Effector CD4-positive, alpha-beta T cell (primary cell): Measurements from ENCODE around the gene FAM89B.
A peak's percentile ranks its signal among the peaks of the same experiment; 100 is the strongest.

ENCODE experiments used
- DNase-seq: peaks from one replicate; pipeline ENCODE4 v3.0.0-alpha.2; 2020

FAM89B gene

GRCh38 chr11:65575568-65576231, 3.4 kb downstream of the FAM89B start, which contains the start of gene EHBP1L1:
Gene EHBP1L1, plus strand, starts transcription at chr11:65576053. Its CDS starts 250 bp downstream, at chr11:65576303.
- peak; percentile 74 for DNase-seq

DNA sequence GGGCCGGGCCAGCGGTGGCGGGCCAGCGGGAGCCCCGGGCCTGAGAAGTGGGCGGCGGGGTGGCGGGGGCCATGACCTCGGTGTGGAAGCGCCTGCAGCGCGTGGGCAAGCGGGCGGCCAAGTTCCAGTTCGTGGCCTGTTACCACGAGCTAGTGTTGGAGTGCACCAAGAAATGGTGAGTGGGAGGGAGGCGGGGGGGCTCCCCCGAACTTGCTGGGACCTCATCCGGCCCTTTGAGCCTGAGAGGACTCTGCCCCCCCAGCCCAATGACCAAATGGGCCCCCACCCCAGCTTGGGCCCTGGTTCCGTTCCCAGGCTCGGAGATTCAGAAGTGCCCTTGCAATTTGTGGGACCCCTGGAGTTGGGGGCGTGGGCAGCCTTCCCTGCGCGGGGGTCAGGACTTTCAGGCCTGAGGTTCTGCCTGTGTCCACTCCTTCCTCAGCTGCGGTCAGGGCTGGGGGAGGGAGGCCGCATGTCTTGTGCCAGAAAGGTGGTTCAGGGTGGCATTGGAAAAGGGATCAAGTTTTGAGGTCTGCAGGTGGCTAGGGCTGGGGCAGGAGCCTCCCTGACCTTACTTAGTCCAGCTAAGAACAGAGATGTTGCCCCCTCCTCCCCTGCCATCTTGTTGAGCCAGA, 4.0 kb downstream of the FAM89B start:
- no peak for DNase-seq

GRCh38 chr11:65576867-65577755, 4.8 kb downstream of the FAM89B start:
- DNase-seq = no peak

GRCh38 chr11:65577756-65578109, 5.4 kb downstream of the FAM89B start:
- DNase-seq = no peak

- DNase-seq = no peak
Measured at GRCh38 chr11:65578134-65578533, 5.8 kb downstream of the FAM89B start.

GRCh38 chr11:65578667-65579066, 6.3 kb downstream of the FAM89B start:
- DNase-seq = no peak

- DNase-seq = no peak
Measured at GRCh38 chr11:65579291-65579690, 7.0 kb downstream of the FAM89B start.

DNA sequence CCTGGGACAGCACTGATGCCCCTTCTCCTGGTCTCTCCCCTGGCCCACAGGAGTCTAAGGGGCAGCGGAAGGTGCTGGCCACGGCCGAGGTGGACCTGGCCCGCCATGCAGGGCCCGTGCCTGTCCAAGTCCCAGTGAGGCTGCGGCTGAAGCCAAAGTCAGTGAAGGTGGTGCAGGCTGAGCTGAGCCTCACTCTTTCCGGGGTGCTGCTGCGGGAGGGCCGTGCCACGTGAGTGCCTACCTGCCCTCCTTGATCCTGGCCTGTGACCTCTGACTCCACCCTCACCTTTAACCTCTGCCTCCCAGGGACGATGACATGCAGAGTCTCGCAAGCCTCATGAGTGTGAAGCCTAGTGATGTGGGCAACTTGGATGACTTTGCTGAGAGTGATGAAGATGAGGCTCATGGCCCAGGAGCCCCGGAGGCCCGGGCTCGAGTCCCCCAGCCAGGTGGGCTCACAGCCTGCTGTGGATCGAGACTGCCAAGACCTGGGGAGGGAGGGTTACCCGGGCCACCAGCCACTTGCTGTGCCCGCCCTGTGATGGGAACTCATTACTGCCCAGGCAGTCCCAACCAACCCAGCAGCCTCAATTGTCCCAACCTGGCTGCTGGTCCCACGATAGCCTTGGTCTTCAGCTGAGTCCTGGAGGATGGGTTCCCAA, 7.8 kb downstream of the FAM89B start:
- DNase-seq = no peak

- DNase-seq = no peak
Measured at GRCh38 chr11:65580756-65581155, 8.4 kb downstream of the FAM89B start.

GRCh38 chr11:65581928-65582327, 9.6 kb downstream of the FAM89B start:
- no peak for DNase-seq

DNA sequence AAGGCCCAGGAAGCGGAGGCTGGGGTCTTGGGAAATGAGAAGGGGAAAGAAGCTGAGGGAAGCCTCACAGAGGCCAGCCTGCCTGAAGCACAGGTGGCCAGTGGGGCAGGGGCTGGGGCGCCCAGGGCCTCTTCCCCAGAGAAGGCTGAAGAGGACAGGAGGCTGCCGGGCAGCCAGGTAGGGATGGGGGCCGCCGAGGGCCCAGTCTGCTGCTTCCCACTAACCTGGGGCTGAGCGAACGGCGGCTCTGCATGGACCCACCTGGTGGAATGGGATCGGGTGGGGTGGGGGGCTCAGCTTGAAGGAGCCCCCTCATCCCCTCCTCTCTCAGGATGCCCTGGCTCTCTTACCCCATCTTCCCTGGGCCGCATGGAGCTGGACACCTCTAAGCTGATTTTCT, 11.3 kb downstream of the FAM89B start:
- no peak for DNase-seq

- no peak for DNase-seq
Measured at GRCh38 chr11:65584106-65584505, 11.8 kb downstream of the FAM89B start.

DNA sequence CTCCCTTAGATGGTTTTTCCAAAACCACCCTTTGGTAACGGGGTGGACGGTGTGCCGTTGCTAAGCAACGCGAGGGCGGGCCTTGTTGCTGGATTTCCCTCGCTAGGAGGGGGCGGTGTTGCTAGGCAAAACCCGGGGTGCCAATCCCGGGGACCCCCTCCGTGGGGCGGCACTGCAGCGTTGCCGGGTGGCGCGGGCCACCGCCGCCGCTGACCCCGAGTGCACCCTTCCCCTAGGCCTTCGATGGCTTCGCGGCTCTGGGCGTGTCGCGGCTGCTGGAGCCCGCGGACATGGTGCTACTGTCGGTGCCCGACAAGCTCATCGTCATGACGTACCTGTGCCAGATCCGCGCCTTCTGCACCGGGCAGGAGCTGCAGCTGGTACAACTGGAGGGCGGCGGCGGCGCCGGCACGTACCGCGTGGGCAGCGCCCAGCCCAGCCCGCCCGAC, 12.4 kb downstream of the FAM89B start:
- no peak for DNase-seq

DNA sequence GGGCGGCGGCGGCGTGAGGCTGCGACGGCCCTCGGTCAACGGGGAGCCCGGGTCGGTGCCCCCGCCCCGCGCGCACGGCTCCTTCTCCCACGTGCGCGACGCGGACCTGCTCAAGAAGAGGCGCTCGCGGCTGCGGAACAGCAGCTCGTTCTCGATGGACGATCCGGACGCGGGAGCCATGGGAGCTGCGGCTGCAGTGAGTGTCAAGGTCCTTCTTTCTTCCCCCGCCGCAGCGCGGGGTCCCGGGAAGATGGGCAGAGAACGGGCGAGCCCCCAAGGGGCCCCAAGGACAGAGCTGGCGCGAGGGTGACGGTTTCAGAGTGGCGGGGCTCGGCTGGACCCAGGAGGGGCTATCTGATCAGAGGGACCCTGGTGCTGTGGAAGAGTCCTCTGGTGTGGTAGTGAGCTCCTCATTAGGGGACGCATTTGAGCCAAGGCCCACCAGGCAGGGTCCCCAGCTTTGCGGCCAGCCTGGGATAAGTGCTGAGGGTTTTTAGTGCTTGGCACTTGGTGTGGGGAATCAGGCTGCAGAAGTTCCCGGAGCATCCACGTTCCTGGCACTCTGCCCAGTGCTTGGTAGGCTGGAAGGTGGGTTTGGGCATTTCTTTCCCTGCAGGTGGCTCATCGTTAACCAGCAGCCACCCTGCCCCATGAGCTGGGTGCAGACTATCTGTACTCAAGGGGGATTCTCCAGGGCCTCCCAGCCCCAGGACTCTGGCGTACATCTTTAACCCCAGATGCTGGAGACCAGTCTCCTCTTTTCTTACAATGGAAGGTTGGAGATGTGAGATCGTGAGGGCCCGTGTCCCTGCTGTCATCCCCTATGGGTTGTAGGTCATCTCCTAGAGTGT, 13.3 kb downstream of the FAM89B start:
- no peak for DNase-seq

DNA sequence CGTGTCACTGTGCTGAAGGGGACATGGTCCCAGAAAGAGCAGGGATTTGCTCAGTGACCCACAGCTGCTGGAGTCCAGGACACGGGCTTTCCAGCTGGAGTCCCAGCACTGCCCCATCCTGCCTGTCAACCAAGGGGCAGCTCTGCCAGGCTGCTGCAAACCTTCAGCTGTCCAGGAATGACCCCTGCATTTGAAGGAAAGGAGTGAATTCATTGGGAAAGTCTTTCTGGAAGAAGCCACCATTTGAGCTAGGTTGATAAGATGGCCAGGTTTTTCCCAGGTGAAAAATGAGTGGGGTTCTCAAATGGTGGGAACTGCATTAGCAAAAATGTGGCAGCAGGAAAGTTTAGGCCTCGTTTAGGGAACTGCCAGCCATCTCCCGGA, 13.9 kb downstream of the FAM89B start:
- no peak for DNase-seq

DNA sequence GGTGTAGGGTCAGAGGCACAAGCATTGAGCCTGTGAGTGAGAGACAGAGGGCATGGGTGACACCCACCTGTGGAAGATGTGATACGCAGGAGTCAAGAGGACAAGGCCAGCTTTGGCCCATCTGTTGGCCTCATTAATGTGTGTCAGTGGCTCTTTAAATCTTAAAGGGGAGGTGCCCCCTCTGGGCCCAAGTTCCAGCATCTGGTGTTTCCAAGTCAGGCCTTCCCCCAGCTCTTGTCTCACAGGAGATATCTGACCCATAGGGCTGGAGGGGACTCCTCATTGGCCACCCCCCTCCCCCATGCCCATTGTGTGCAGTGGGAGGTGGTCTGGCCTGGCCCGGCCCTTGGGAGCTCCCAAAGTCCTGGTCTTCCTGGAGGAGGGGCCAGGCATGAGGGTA, 14.3 kb downstream of the FAM89B start:
- DNase-seq = no peak

DNA sequence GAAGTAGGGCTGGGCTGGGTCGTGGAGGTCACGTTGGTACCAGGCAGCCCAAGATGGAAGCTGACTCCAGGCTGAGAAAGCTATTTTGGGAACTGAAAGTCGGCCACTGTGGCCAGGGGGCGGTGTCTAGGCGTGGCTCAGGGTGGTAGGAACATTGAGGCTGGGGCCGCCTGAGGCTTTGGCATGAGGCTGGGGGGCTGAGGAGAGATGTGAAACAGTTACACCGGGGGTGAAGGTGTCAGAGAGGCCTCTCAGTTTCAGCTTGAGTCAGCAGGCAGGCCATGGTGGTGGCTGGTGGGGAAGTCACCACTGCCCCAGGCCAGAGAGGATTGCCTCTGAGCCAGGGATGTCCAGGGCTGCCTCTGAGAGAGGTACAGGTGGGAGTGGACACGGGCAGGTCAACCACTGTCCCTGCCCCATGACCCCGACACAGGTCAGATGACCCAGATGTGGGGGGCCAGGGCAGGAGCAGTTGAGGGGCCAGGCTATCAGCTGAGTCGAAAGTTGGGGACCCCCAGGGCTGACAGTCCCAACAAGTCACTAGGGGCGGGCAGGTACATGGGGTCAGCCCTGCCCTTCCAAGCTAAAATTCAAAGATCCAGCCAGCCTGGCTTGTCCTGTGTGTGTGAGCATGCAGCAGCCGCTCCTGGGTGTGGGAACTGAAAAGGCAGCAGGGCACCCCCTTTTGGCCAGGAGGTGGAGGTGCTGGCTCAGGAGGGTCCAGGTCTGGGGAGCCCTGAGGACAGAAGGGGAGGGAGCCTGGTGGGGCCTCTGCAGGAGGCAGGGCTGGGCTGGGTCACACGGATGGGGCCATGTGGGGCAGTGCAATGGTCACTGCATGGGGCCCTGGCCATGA, 16.1 kb downstream of the FAM89B start:
- DNase-seq = peak; percentile 68

GRCh38 chr11:65589444-65590239, 17.3 kb downstream of the FAM89B start:
- DNase-seq = no peak

- no peak for DNase-seq
Measured at GRCh38 chr11:65590240-65590738, 18.0 kb downstream of the FAM89B start.
